ENCODE measurements around the gene CAPN10.

CAPN10 gene

DNA sequence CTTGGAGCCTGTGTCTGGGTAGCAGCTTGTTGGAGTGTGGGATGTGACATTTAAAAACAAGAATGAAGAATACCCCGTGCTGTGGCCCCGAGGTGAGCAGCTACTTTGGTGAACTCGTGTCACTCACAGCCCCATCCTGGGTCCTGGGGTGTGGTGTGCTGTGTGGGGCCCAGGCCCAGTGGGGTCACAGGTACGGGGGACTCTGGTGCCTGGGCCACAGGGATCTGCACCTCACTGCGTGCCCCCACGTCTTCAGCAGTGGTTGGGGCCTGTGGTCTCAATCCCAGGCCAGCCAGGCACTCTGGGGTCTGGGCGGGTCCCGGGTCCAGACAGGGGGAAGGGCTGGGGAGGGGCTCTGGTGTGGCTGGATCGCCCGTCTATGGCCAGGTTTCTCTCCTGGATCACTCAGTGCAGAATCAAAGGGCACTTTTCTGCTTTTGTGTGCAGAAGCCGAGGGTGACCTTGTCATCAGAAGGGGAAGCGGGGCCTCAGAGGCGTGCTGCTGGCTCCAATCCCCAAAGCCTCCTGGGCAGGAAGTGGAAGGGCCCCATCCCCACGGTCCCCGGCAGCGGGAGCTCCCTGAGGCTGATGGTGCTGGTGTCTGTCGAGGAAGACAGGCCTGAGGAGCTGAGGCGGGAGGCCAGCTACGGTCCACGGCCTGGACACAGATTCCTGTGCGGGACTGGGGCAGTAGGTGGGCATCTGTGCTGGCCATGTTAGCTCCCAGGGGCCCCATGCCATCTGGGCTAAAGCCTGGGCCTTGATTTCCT, 40.2 kb downstream of the CAPN10 start:
- peak; percentile 32 for DNase-seq

DNA sequence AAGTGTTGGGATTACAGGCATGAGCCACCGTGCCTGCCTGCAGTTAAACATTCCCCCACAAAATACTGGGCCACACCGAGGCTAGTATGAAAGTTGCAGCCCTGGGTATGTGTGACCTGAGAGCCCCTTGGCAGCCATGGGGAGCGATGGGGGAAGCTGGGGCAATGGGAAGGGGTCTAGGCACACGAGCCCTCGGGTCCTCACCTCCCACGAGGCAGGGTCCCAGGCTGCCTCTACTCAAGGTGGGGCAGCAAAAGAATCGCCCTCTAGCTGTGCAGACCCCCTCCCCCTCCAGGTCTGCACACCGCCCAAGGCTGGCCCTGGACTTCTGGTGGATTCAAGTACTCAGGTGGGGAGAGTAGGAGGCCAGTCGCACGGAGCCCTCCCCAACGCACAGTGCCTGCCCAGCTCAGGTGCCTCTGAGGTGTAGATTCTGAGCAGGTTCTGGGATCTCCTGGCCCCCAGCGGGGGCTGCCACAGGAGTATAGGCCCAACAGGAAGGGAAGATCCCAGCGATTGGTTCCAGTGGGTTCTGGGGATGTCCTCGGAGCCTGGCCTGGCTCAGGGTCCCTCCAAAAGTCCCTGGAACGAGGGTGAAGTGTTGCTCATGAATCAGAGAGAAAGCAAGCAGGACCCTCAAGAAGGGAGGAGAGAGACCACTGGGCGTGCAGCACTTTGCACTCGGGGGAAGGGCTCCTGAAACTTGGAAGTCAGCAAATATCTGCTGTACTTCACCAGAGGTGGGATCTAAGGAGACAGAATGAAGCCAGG, 41.4 kb downstream of the CAPN10 start:
- DNase-seq = no peak

DNA sequence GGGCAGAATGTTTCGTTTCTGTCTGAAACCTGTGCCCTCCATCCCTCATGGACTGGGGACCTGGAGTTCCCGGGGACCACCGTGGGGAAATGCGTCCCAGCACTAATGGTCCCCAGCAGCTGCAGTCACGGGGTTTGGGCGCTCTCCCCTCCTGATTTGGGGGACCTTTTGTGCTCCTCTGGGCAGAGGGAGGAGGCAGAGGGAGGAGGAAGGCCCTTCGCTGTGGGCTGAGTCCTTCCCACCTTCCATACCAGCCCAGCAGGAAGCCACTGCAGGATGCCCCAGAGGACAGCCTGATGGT, 41.9 kb downstream of the CAPN10 start:
- no peak for DNase-seq

DNA sequence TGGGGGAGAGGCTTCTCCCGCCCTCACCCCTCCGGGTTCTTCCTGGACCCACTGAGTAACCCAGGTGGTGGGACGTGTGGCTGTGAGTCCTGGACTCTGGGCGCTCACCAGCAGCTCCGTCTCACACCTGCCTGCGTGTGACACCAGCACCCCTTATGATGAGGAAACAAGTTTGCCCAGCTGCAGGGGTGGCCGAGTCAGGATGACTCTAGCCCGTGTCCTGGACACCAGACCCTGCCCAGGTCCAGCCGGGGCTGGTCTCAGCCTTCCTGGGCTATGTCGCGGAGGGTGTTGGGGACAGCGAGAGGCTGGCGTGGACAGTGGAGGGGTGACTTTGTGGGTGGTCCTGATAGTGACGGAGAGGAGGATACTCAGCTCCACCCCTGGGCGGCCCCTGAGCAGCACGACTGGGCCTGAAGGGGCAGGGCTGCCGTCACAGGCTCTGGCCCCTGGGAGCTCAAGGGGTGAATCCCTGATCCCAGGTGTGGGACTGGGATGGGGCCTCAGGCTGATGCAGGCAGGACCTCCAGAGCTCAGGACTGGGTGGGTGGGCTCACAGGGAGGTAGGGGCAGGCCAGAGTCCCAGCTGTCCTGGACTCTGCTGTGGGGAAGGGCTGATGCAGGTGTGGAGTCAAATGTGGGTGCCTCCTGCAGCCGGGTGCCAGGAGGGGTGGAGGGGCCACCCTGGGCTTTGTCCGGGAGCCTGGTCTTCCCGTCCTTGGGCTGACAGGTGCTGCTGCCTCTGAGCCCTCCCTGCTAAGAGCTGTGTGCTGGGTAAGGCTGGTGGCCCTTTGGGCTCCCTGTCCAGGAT, 42.5 kb downstream of the CAPN10 start:
- DNase-seq = no peak

DNA sequence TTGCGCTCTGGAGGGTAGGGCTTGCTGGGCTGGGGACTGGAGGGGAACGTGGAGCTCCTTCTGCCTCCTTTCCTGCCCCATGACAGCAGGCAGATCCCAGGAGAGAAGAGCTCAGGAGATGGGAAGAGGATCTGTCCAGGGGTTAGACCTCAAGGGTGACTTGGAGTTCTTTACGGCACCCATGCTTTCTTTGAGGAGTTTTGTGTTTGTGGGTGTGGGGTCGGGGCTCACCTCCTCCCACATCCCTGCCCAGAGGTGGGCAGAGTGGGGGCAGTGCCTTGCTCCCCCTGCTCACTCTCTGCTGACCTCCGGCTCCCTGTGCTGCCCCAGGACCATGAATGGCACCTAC, 43.1 kb downstream of the CAPN10 start:
- no peak for DNase-seq

DNA sequence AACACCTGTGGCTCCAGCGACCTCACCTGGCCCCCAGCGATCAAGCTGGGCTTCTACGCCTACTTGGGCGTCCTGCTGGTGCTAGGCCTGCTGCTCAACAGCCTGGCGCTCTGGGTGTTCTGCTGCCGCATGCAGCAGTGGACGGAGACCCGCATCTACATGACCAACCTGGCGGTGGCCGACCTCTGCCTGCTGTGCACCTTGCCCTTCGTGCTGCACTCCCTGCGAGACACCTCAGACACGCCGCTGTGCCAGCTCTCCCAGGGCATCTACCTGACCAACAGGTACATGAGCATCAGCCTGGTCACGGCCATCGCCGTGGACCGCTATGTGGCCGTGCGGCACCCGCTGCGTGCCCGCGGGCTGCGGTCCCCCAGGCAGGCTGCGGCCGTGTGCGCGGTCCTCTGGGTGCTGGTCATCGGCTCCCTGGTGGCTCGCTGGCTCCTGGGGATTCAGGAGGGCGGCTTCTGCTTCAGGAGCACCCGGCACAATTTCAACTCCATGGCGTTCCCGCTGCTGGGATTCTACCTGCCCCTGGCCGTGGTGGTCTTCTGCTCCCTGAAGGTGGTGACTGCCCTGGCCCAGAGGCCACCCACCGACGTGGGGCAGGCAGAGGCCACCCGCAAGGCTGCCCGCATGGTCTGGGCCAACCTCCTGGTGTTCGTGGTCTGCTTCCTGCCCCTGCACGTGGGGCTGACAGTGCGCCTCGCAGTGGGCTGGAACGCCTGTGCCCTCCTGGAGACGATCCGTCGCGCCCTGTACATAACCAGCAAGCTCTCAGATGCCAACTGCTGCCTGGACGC, 43.6 kb downstream of the CAPN10 start:
- DNase-seq = no peak

DNA sequence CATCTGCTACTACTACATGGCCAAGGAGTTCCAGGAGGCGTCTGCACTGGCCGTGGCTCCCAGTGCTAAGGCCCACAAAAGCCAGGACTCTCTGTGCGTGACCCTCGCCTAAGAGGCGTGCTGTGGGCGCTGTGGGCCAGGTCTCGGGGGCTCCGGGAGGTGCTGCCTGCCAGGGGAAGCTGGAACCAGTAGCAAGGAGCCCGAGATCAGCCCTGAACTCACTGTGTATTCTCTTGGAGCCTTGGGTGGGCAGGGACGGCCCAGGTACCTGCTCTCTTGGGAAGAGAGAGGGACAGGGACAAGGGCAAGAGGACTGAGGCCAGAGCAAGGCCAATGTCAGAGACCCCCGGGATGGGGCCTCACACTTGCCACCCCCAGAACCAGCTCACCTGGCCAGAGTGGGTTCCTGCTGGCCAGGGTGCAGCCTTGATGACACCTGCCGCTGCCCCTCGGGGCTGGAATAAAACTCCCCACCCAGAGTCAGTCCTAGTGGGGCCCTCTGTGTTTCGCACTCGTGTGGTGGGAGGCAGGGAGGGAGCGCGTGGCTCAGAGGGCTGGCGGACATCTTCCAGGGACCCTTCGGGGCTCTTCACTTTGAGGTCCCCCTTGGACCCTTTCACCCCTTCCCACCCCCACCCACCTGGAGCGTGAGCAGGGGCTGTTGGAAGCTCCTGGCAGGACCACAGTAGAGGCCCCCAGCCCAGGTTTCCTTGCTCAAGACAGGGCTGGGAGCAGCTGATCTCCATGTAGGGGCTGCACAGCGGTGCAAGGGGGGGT, 44.4 kb downstream of the CAPN10 start:
- no peak for DNase-seq

DNA sequence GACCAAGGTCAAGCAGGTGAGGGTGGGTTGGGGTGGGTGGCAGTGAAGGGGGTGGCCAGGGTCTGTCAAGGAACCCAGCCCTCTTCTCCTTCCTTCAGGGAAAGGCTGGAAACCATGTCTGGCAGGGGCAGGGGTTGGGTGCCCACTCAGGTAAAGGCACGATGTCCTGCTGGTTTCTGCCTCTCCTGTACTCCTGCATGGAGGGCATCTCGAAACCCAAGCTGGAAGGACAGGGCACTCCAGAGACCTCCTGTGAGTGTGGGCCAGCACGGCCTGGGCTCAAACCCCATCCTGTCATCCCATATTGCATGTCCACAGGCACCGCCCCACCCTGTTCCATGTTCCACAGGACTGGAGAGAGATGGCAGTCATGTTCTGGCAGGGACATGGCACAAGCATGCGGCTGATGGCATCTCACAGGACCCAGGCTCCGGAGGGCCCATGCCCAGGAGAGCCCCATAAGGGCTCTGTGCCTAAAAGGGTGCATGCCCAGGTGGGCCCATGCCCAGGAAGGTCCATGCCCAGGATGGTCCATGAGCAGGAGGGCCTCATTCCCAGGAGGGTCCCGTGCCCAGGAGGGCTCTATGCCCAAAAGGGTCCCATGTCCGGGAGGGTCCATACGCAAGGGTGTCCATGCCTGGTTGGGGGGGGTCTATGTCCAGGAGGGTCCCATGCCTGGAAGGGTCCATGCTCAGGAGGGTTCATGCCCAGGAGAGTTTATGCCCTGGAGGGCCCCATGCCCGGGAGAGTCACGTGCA, 45.2 kb downstream of the CAPN10 start:
- DNase-seq = no peak

DNA sequence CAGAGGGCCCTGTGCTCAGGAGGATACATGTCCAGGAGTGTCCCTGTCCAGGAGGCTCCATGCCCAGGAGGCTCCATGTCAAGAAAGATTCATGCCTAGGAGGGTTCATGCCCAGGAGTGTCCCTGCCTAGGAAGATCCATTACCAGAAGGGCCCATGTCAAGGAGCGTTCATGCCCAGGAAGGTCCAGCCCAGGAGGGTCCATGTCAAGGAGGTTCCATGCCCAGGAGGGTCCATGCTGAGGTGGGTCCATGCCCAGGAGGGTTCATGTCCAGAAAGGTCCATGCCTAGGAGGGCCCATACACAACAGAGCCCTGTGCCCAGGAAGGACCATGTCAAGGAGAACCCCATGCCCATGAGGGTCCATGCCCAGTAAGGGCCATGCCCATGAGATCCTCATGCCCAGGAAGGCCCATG, 45.8 kb downstream of the CAPN10 start:
- DNase-seq = no peak

DNA sequence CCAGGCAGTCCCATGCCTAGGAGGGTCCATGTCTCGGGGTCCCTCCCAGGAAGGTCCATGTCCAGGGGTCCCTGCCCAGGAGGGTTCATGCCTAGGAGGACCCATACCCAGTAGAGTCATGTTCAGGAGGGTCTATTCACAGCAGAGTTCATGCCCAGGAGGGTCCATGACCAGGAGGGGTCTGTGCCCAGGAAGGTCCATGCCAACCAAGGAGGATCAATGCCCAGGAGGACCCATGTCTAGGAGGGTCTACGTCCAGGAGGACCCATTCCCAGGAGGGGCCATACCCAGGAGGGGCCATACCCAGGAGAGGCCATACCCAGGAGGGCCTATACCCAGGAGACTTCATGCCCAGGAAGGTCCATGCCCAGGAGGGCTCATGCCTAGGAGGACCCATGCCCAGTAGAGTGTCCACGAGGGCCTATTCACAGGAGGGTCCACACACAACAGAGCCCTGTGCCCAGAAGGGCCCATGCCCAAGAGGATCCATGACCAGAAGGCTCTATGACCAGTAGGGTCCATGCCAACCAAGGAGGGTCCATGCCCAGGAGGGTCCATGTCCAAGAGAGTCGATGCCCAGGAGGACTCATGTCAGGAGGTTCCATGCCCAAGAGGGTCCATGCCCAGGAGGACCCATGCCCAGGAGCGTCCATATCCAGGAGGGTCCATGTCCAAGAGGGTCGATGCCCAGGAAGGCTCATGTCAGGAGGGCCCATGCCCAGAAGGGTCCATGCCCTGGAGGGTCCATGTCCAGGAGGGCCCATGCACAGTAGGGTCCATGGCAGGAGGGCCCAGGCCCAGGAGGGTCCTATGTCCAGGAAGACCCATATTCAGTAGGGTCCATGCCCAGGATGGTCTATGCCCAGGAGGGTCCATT, 48.8 kb downstream of the CAPN10 start:
- no peak for DNase-seq

DNA sequence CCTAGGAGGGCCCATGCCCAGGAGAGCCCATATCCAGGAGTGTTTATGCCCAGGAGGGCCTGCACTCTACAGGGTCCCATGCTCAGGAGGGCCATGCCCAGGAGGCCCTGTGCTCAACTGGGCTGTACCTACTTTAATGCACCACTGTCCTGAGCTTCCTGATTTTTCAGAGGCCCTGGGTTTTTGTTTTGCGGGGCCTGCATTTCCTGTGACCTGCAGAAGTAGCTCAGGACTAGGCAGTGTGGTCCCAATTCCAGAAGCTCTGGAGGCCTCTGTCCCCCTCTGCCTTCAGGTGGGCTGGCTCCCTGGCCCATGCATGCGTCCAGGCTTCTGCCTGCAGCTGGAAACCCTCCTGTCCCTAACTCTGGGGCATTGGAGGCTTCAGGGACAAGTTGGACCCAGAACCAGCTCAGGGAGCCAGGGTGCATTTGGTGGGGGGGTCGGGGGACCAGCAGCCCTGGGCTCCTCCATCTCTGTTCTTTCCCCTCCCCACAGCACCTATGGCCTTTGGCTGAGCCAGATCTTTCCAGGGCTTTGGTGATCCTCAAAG, 49.5 kb downstream of the CAPN10 start:
- DNase-seq = no peak

DNA sequence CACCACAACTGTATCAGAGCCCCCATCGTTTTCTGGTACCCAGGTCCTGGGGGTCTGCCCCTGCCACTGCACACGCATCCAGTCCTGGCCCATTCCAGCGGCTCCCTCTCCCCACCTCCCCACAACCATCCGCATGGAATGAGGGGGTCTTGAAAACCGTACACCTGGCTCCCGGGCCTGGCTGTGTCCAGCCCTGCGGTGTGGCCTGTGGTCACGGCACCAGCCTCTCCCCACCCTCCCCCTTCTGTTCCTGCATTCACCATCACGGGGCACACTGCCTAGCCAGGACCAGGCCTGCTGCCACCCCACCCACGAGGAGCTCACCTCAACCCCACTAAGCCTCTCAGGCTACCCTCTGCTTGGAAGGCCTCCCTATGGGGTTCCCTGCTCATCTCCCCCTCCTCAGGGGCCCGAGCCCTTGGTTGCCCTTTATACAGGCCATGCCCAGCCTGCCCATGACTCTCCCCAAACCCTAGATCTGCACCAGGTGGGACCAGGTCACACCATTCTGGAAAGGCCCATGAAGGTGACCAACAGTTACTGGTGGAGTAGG, 50.1 kb downstream of the CAPN10 start:
- no peak for DNase-seq

DNA sequence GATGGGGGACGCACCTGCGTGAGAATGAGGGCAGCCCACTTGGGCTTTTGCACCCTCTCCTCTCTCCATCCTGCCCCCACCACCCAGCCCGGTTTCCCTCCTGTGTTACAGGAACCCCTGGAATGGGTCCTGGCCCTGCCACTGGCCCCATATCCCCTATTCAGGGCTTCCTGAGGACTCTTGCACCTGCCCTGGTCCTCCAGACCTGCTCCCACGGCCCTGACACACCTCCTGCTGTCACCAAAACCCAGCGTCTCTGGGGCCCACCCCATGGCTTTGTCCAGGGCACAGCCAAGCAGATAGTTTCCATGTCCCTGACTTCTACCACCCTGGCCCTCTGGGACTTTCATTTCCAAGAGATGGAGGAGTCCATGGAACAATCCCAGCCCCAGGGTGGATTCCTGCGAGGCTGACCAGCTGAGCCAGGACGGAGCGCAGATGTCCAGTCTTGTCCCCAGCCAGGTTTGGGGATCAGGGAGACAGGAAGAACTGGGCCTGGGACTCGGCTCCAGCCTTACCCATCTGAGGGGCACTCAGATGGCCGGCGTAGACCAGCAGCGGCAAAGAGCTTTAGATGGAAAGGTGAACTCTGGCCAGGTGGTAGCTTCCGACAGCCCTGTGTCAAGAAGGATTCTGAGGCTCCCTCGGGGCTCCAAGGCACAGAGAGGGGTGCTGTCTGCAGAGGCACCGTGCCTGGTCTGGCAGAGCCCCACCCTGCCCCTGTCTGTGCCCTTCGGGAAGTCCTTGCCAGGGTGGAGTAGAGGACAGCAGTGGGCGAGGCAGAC, 50.8 kb downstream of the CAPN10 start:
- DNase-seq = no peak

DNA sequence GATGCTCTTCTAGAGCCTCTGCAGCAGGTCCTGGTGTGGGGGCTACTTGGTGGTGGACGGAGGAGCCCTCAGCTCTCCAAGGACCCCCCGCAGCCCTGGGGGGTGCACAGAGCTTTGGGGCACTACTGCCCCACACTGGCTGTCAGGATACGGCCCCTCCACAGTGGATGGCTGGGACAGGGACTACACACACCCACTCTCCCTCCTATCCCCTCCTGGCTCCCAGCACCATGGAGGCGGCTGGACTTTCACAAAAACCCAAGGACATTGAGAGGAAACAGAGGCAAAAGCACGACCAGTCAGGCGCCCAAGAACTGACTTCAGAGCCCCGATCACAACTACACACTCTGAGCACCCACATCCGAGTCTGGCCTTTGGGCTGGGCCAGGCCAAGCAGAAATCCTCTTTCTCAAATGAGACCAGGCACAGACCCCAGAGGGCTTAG, 51.4 kb downstream of the CAPN10 start:
- no peak for DNase-seq

DNA sequence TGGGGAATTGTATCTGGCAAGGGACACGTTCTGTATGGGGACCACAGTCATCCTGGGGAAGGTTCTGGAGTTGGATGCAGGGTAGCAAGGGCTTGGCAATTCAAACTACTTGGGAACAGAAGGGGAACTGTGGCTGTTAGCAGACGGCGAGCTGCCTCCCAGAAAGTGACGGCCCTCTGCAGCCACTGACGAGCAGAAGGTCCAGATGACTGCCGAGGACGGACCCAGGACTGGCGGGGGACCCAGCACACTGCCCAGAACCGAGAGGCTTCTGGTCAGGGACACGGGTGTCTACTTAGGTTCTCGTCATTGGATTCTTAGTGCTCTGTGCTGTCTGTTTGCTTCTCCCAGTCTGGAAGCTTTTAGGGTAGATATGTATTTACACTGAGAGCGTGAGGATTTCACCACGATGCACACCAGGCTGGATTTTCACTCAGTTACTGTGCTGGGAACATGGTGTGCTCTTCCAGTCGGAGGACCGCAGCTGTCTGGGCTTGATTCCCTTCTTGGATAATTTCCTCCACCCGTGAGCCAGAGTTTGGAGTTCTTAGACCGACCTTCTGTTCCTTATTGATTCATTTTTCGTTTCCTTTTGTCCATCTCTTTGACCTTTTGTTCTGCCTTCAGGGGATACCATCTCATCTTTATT, 52.1 kb downstream of the CAPN10 start:
- no peak for DNase-seq

DNA sequence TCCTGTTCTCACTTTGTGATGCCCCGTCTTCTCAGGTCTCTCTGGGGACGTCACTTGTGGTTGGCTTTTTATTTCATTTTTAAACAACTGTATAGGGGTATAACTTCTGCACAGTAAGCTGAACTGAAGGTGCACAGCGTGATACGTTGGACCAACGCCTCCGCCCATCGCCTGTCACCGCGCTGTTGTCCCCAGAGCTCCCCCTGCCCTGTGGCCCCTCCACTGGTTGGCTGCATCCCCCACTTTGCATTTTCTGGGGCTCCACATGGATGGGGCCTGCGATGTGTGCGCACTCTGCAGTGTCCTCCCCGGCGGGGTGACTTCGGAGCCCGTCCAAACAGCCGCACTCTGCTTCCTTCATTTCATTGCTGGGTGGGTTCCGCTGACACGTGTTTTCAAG, 53.0 kb downstream of the CAPN10 start:
- no peak for DNase-seq

DNA sequence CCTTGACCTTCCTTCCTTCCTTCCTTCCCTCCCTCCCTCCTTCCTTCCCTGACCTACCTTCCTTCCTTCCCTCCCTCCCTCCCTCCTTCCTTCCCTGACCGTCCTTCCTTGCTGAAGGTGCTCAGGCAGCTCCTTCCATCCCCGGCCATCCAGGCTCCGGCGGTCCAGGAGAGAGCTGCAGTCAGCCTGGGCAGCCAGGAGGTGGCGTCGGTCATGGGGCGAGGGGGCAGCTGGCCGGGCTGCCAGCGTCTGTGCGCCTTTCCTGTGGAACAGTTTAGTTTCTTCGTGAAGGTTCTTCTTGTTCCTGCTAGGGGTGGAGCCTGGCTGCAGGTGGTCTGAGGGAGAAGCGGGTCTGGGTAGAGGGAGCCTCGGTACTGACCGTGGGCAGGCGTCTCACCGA, 54.4 kb downstream of the CAPN10 start:
- no peak for DNase-seq

DNA sequence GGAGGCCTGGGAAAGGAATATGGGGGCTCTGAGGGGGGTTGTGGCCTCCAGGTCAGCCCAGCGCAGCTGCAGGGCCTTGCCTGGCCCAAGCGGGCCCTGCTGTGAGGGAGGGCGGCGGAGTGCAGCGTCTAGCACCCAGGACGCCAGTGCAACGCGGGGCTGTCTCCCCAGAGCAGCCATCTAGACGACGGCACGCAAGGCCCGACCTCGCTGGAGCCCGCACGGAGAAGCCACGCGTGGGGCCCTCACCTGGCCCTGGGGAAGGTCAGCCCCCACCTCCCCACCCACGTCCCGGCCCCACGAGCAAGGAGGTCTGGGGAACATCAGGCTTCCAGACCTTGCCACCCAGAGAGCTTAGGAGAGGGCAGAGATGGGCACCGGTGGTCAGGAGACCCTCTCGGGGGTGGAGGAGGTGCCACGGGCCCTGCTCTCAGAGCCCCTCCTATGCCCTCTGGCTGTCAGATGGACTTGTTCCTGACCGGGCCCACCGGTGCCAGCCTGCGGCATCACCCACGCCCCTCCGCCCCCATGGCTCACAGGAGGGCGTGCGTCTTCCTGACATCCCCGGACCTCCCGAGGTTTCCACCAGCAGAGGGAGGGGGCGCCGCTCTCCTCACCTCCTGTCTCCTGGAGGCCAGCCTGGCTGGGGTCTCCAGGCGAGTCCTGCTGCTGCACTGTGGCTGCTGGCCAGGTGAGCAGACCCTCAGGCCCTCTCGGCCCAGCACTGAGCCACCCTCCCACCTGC, 55.7 kb downstream of the CAPN10 start:
- DNase-seq = no peak
